HG03097 (cell line): Measurements from ENCODE around the gene PODXL2.

Experiments used
- ATAC-seq: cut with Tn5 transposase; IDR thresholded peaks from one replicate; pipeline ENCODE4 v1.9.1; 2021; ENCODE audit not compliant: unreplicated experiment, low FRiP score

The PODXL2 gene

GRCh38 chr3:127686512-127686894, 57.5 kb downstream of the PODXL2 start:
- no peak for ATAC-seq

GRCh38 chr3:127687228-127687737, 58.3 kb downstream of the PODXL2 start:
- no peak for ATAC-seq

GRCh38 chr3:127688022-127688415, 59.0 kb downstream of the PODXL2 start:
- ATAC-seq = no peak

- no peak for ATAC-seq
Observed at GRCh38 chr3:127688416-127689265, 59.7 kb downstream of the PODXL2 start.

- no peak for ATAC-seq
Observed at GRCh38 chr3:127689266-127689860, 60.4 kb downstream of the PODXL2 start.

- no peak for ATAC-seq
Observed at GRCh38 chr3:127690106-127690505, 61.1 kb downstream of the PODXL2 start.

GRCh38 chr3:127690823-127691452, 62.0 kb downstream of the PODXL2 start:
- no peak for ATAC-seq

- no peak for ATAC-seq
Observed at GRCh38 chr3:127691489-127691888, 62.5 kb downstream of the PODXL2 start.

GRCh38 chr3:127691974-127692373, 63.0 kb downstream of the PODXL2 start:
- ATAC-seq = no peak

GRCh38 chr3:127692501-127693335, 63.7 kb downstream of the PODXL2 start:
- no peak for ATAC-seq

- ATAC-seq = no peak
Observed at GRCh38 chr3:127693336-127693843, 64.4 kb downstream of the PODXL2 start.

- ATAC-seq = no peak
Observed at GRCh38 chr3:127694467-127695215, 65.7 kb downstream of the PODXL2 start.

- no peak for ATAC-seq
Observed at GRCh38 chr3:127697551-127698240, 68.7 kb downstream of the PODXL2 start.

GRCh38 chr3:127698286-127698685, 69.3 kb downstream of the PODXL2 start:
- ATAC-seq = no peak

GRCh38 chr3:127698691-127699415, 69.9 kb downstream of the PODXL2 start:
- ATAC-seq = no peak

GRCh38 chr3:127699416-127700300, 70.7 kb downstream of the PODXL2 start:
- no peak for ATAC-seq

GRCh38 chr3:127700406-127700805, 71.4 kb downstream of the PODXL2 start:
- no peak for ATAC-seq
